GM12872 (cell line): ENCODE results near the gene ARF5.

ENCODE experiments used
- TF ChIP-seq, protein P1 (sequence below): IDR thresholded peaks from 3 replicates; pipeline ENCODE4 v1.5.1; 2011; ENCODE audit warnings: low read depth, mild to moderate bottlenecking, low read length, moderate library complexity; ENCODE audit not compliant: insufficient read depth

The ARF5 gene

DNA sequence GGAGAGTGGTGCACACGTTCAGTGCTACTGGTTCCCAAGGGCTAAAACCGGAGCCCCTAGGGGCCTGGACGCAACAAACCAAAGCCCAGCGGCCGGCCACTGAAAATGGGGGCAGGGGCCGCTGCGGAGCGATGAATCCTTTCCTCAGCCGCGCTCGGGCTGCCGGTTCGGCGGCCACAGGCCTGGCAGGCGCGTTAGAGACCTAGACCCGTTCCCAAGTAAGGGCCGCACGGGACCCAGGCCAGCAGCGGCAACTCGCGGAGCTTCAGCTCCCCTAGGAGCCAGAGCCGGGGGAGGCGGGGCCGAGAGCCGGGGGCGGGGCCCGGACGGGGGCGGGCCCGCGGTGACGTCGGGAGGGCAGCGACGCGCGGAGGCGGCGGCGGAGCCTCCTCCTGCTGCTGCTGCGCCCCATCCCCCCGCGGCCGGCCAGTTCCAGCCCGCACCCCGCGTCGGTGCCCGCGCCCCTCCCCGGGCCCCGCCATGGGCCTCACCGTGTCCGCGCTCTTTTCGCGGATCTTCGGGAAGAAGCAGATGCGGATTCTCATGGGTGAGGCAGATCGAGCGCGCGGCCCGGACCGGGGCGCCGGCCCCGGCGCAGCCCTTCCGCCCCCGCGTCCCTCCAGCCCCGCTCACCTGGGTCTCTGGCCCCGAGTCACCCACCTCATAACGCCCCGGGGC is at the start of gene ARF5:
Gene ARF5 (plus strand): TSS at position 393 of the 678 bp plus-strand sequence. CDS start 88 bp downstream, at position 481.
- TF ChIP-seq, protein P1, sequence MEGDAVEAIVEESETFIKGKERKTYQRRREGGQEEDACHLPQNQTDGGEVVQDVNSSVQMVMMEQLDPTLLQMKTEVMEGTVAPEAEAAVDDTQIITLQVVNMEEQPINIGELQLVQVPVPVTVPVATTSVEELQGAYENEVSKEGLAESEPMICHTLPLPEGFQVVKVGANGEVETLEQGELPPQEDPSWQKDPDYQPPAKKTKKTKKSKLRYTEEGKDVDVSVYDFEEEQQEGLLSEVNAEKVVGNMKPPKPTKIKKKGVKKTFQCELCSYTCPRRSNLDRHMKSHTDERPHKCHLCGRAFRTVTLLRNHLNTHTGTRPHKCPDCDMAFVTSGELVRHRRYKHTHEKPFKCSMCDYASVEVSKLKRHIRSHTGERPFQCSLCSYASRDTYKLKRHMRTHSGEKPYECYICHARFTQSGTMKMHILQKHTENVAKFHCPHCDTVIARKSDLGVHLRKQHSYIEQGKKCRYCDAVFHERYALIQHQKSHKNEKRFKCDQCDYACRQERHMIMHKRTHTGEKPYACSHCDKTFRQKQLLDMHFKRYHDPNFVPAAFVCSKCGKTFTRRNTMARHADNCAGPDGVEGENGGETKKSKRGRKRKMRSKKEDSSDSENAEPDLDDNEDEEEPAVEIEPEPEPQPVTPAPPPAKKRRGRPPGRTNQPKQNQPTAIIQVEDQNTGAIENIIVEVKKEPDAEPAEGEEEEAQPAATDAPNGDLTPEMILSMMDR: no peak

- TF ChIP-seq, protein P1: no peak
Observed at GRCh38 chr7:127539116-127539515, 49.1 kb upstream of the ARF5 start.

DNA sequence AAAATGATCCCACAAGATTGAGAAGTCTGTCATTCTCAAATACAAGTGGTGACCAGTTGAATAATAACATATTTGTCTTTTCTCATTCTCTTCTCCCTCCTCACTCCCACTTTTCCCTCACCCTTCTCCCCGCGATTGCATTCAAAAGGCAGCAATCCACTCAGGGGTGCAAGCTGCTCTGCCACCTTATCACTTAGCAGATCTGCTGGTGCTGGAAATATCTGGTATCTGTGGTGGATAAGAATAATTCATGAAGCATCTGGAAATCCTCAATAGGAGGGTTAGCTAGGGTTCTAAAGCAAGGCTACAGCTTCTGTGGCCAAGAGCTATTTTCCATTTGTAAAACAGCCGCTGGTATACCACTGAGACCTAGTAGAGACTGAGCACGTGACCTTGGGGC is 46.7 kb upstream of the ARF5 start:
- TF ChIP-seq, protein P1: no peak

GRCh38 chr7:127546313-127546712 is 41.9 kb upstream of the ARF5 start:
- TF ChIP-seq, protein P1: no peak

- TF ChIP-seq, protein P1: peak; percentile 33; the same call in 2 of the 3 replicates
Observed at GRCh38 chr7:127550247-127550646, 38.0 kb upstream of the ARF5 start.

DNA sequence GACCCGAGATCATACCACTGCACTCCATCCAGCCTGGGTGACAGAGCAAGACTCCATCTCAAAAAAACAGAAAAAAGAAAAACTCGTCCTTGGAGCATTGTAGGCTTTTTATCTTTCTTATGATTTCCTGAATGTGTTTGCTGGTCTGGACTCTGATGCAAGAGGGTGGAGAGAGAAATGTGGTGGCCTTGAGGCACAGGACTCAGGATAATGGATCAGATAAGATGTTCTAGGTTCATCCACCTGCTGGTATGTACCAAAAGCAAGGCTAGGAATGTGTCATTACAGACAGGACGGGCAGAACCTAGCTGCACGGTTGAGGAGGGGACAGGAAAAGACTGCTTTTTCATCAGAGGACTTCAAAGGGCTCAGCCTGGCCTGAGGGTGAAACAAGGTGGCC is 36.3 kb upstream of the ARF5 start:
- TF ChIP-seq, protein P1: no peak

GRCh38 chr7:127556404-127556803 is 31.8 kb upstream of the ARF5 start:
- TF ChIP-seq, protein P1: no peak
